ENCODE data around the gene GBP3.
"Not testable (repeated sequence)": the region's sequence is repeated elsewhere in the genome, so short reads cannot be mapped to it uniquely, and the experiment has no call there.

GBP3 gene

GRCh38 chr1:89040315-89040626, 17.6 kb upstream of the GBP3 start:
- no peak for DNase-seq

GRCh38 chr1:89037186-89037585, 14.5 kb upstream of the GBP3 start:
- DNase-seq = no peak

GRCh38 chr1:89035080-89035479, 12.4 kb upstream of the GBP3 start:
- no peak for DNase-seq

GRCh38 chr1:89034004-89034403, 11.3 kb upstream of the GBP3 start:
- DNase-seq = not testable (repeated sequence)

- DNase-seq = not testable (repeated sequence)
These were observed 6.4 kb upstream of the GBP3 start for GRCh38 chr1:89029051-89029450.

- DNase-seq = no peak
These were observed 3.3 kb upstream of the GBP3 start for GRCh38 chr1:89025928-89026327.

GRCh38 chr1:89023026-89023425, 360 bp upstream of the GBP3 start:
- no peak for DNase-seq

- DNase-seq = not testable (repeated sequence)
These were observed 4.3 kb downstream of the GBP3 start for GRCh38 chr1:89018318-89018717.

GRCh38 chr1:89008511-89008910, 14.2 kb downstream of the GBP3 start:
- no peak for DNase-seq

- no peak for DNase-seq
These were observed 17.1 kb downstream of the GBP3 start for GRCh38 chr1:89005286-89006151.

- DNase-seq = not testable (repeated sequence)
These were observed 20.5 kb downstream of the GBP3 start for GRCh38 chr1:89002176-89002575.

- no peak for DNase-seq
These were observed 21.2 kb downstream of the GBP3 start for GRCh38 chr1:89001510-89001909.

GRCh38 chr1:88998716-88999115, 23.9 kb downstream of the GBP3 start:
- peak; percentile 49 for DNase-seq

- no peak for DNase-seq
These were observed 32.2 kb downstream of the GBP3 start for GRCh38 chr1:88990426-88990825.

- DNase-seq = no peak
These were observed 37.0 kb downstream of the GBP3 start for GRCh38 chr1:88985692-88986091.

GRCh38 chr1:88985032-88985431, 37.6 kb downstream of the GBP3 start:
- peak; percentile 15 for DNase-seq

- no peak for DNase-seq
These were observed 38.1 kb downstream of the GBP3 start for GRCh38 chr1:88984569-88984968.

GRCh38 chr1:88983791-88984559, 38.7 kb downstream of the GBP3 start:
- peak; percentile 32 for DNase-seq

- DNase-seq = no peak
These were observed 40.6 kb downstream of the GBP3 start for GRCh38 chr1:88982055-88982454.

GRCh38 chr1:88981506-88981905, 41.2 kb downstream of the GBP3 start:
- not testable (repeated sequence) for DNase-seq

- no peak for DNase-seq
These were observed 41.8 kb downstream of the GBP3 start for GRCh38 chr1:88980870-88981269.

GRCh38 chr1:88979749-88980116, 42.9 kb downstream of the GBP3 start:
- no peak for DNase-seq

- DNase-seq = no peak
These were observed 43.5 kb downstream of the GBP3 start for GRCh38 chr1:88979054-88979748.

GRCh38 chr1:88976235-88976634, 46.4 kb downstream of the GBP3 start:
- DNase-seq = no peak

Measured in NCI-H1436 (cell line).